GM12864 (cell line): ENCODE measurements around the gene OTOR.

ENCODE experiments used
- DNase-seq: peaks from one replicate; pipeline ENCODE4 v3.0.0-alpha.2; 2011; ENCODE audit warnings: low read depth
- H3K4me3 ChIP-seq: 2 replicates; pipeline ENCODE4 v1.5.1; 2011; ENCODE audit warnings: mild to moderate bottlenecking, low read depth, low read length, control low read depth
- TF ChIP-seq, protein P1 (sequence below): IDR thresholded peaks from 2 replicates; pipeline ENCODE4 v1.5.1; 2011; ENCODE audit warnings: low read depth, mild to moderate bottlenecking, moderate library complexity, low read length, control low read depth, inconsistent platforms; ENCODE audit errors: missing control alignments

OTOR gene

GRCh38 chr20:16748308-16748900, at the start of gene OTOR:
Gene OTOR (plus strand): TSS chr20:16748358. CDS start chr20:16748402, 44 bp downstream.
- DNase-seq = no peak
- TF ChIP-seq, protein P1, sequence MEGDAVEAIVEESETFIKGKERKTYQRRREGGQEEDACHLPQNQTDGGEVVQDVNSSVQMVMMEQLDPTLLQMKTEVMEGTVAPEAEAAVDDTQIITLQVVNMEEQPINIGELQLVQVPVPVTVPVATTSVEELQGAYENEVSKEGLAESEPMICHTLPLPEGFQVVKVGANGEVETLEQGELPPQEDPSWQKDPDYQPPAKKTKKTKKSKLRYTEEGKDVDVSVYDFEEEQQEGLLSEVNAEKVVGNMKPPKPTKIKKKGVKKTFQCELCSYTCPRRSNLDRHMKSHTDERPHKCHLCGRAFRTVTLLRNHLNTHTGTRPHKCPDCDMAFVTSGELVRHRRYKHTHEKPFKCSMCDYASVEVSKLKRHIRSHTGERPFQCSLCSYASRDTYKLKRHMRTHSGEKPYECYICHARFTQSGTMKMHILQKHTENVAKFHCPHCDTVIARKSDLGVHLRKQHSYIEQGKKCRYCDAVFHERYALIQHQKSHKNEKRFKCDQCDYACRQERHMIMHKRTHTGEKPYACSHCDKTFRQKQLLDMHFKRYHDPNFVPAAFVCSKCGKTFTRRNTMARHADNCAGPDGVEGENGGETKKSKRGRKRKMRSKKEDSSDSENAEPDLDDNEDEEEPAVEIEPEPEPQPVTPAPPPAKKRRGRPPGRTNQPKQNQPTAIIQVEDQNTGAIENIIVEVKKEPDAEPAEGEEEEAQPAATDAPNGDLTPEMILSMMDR = no peak
- no peak within 1 kb of the TSS for H3K4me3 ChIP-seq

DNA sequence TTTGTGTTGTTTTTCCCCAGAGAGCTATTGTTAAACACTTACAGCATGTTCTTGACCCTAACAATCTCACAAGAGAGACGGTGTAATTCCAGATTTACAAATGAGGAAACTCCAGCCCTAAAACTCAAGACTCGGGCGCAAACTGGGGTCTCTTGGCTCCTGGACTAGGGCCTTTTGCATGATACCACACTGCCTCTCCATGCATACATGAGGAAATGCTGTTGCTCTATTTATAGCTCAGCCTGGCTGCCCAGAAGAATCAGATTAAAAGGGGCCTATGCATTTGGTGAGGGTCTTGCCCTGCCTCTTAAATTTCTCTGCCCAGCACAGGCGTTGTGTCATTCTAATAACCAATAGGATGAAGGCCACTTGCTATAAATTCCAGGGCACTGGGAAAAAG, 48.9 kb upstream of the OTOR start:
- no peak overlapping the region for H3K4me3 ChIP-seq
- no peak for DNase-seq
- TF ChIP-seq, protein P1 = no peak

GRCh38 chr20:16701296-16701695, 46.9 kb upstream of the OTOR start:
- H3K4me3 ChIP-seq = no peak overlapping the region
- DNase-seq = no peak
- TF ChIP-seq, protein P1 = peak; percentile 51

GRCh38 chr20:16703570-16703969, 44.6 kb upstream of the OTOR start:
- TF ChIP-seq, protein P1 = no peak
- H3K4me3 ChIP-seq = no peak overlapping the region
- no peak for DNase-seq

DNA sequence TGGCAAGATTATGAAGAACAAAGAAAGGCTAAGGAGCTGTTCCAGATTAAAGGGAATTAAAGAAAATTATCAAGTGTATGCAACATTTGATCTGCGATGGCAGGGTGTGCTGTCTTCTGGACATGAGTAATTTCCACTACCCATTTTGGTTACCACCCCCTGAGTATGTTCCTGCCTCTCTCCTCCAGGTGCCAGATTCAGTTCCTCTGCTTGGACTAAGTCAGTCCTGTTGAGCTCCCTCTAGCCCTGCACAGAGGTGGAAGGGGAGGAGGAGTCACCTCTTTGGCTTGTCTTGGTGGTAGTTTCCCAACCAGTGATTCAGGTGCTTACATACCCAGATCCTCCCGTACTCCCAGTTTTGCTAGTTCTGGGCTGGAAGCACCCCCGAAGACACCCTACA, 40.5 kb upstream of the OTOR start:
- DNase-seq = peak; percentile 35
- no peak overlapping the region for H3K4me3 ChIP-seq
- TF ChIP-seq, protein P1 = no peak

- TF ChIP-seq, protein P1 = no peak
- DNase-seq = no peak
- no peak overlapping the region for H3K4me3 ChIP-seq
Observed at GRCh38 chr20:16708602-16709001, 39.6 kb upstream of the OTOR start.

DNA sequence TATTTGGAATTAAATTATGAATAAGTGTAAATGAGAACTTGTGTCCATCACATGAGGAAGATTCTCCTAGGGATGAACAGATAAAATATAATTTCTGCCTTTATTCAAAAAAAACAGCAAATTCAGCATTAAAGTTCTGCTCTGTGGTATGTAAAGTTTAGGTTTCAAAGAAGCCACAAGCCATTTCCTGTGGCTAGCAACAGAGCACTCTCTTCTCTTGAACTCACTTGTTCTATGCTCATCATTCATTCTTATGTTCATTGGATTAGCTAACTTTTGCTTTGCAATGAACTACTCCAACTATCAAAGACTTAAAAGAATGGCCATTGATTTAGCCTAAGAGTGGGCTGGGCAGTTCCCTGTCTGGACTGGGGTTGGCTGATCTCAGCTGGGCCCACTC, 39.1 kb upstream of the OTOR start:
- DNase-seq = no peak

More for the DNA sequence above, 39.1 kb upstream of the OTOR start:
- H3K4me3 ChIP-seq = no peak overlapping the region
- TF ChIP-seq, protein P1 = no peak
